AG04450 (cell line): ENCODE data around the gene LRRN4. TPM values are rescaled to one million over a fixed set of nuclear protein-coding genes. Genes with fewer than 3 reads are reported as not detected.

Experiments
- CTCF ChIA-PET: fragments of 300-600, 350-600 bp; formaldehyde crosslinking; extraction: SDS; loops from one replicate; lab custom pipeline; 2022; ENCODE audit warnings: antibody characterized with exemption, inconsistent platforms; lab: Charles Lee
- POLR2A ChIA-PET: fragments of 350-600 bp; formaldehyde crosslinking; extraction: SDS; loops from one replicate; lab custom pipeline; 2021; ENCODE audit warnings: antibody characterized with exemption, inconsistent platforms; lab: Yijun Ruan, JAX
- DNase-seq: peaks from one replicate; pipeline ENCODE4 v3.0.0-alpha.2; 2011; ENCODE audit warnings: low read depth, low spot score
- H3K27ac ChIP-seq: one replicate; pipeline ENCODE4 v1.5.1; 2012; ENCODE audit warnings: low read depth, low read length, control low read depth
- H3K27me3 ChIP-seq: one replicate; pipeline ENCODE4 v1.6.0; 2012; ENCODE audit warnings: low read length; ENCODE audit not compliant: control insufficient read depth, insufficient read depth
- H3K4me3 ChIP-seq: 2 replicates; pipeline ENCODE4 v1.5.1; 2011; ENCODE audit warnings: mild to moderate bottlenecking, low read depth, low read length, control low read depth
- H3K9me3 ChIP-seq: 2 replicates; pipeline ENCODE4 v1.5.1; 2012; ENCODE audit warnings: low read length; ENCODE audit not compliant: control insufficient read depth, insufficient read depth
- polyA plus RNA-seq: library from polyadenylated mRNA; depleted of rRNA; stranded (reverse); fragments of >200 nt; gene quantifications from 2 replicates; pipeline ENCODE4 v1.2.3, GENCODE V29; 2011
- TF ChIP-seq, protein P1 (sequence below): IDR thresholded peaks from 2 replicates; pipeline ENCODE4 v1.5.1; 2011; ENCODE audit warnings: low read depth, low read length, control low read depth, inconsistent platforms

Gene LRRN4
- polyA plus RNA-seq, 1 experiment = 0.02 TPM

- ChIA-PET POLR2A (no interaction called here), CTCF (no interaction called here)
- H3K27me3 ChIP-seq = no peaks in the 10 kb centered on the region
- H3K9me3 ChIP-seq = no peaks in the 10 kb centered on the region
- no peak overlapping the region for H3K27ac ChIP-seq
- no peak for DNase-seq
- TF ChIP-seq, protein P1, sequence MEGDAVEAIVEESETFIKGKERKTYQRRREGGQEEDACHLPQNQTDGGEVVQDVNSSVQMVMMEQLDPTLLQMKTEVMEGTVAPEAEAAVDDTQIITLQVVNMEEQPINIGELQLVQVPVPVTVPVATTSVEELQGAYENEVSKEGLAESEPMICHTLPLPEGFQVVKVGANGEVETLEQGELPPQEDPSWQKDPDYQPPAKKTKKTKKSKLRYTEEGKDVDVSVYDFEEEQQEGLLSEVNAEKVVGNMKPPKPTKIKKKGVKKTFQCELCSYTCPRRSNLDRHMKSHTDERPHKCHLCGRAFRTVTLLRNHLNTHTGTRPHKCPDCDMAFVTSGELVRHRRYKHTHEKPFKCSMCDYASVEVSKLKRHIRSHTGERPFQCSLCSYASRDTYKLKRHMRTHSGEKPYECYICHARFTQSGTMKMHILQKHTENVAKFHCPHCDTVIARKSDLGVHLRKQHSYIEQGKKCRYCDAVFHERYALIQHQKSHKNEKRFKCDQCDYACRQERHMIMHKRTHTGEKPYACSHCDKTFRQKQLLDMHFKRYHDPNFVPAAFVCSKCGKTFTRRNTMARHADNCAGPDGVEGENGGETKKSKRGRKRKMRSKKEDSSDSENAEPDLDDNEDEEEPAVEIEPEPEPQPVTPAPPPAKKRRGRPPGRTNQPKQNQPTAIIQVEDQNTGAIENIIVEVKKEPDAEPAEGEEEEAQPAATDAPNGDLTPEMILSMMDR = no peak
- H3K4me3 ChIP-seq = no peak overlapping the region
Observed at GRCh38 chr20:6095409-6095808, 41.5 kb upstream of the LRRN4 start.

DNA sequence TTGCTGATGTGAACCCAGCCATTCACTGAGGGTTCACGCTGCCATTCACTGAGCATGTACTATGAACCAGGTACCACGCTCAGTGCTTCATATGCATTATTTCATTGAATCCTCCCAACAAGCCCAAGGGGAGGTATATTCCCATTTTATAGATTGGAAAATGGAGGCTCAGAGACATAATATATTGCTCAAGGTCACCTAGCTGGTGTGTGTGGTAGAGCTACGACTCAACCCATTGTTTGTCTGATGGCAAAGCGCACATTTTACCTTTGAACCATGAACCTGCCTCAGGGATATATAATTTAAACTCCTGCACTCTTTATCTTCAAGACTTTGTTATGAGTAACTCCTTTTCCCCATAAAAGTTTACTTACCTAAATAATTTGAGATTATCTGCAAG lies 40.7 kb upstream of the LRRN4 start:
- TF ChIP-seq, protein P1 = no peak
- ChIA-PET POLR2A (no interaction called here), CTCF (no interaction called here)
- Histone ChIP-seq H3K9me3 (no peaks in the 10 kb centered on the region), H3K27ac (no peak overlapping the region), H3K27me3 (no peaks in the 10 kb centered on the region), H3K4me3 (no peak overlapping the region)
- no peak for DNase-seq

GRCh38 chr20:6094063-6094462 lies 40.2 kb upstream of the LRRN4 start:
- ChIA-PET POLR2A (no interaction called here), CTCF (no interaction called here)
- Histone ChIP-seq H3K9me3 (no peaks in the 10 kb centered on the region), H3K27ac (no peak overlapping the region), H3K27me3 (no peaks in the 10 kb centered on the region), H3K4me3 (no peak overlapping the region)
- TF ChIP-seq, protein P1 = no peak
- no peak for DNase-seq

DNA sequence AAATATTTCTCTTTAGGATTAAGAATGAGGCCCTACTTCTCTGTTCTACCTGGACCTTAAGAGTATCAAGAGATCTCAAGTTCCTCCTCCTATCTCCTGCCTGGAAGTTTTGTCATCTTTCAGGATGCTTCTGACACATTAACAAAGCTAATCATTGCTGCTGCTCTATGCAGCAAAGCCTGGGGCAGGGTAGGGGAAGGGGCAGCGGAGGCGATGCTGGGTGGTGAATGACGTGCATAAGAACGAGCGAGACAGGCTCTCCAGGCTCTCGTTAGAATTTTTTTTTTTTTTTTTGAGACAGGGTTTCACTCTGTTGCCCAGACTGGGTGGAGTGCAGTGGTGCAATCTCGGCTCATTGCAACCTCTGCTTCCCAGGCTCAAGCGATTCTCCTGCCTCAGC lies 37.8 kb upstream of the LRRN4 start:
- DNase-seq = no peak
- ChIA-PET POLR2A (interaction anchor here (0.7 kb wide), 1 partner anchor 164 kb away, joined by 3 read pairs; no protein-coding TSS in a partner anchor), CTCF (no interaction called here)
- no peak overlapping the region for H3K4me3 ChIP-seq
- TF ChIP-seq, protein P1 = no peak
- H3K27me3 ChIP-seq = no peaks in the 10 kb centered on the region
- H3K27ac ChIP-seq = no peak overlapping the region
- no peaks in the 10 kb centered on the region for H3K9me3 ChIP-seq

GRCh38 chr20:6086868-6087267 lies 33.0 kb upstream of the LRRN4 start:
- Histone ChIP-seq H3K4me3 (no peak overlapping the region), H3K27me3 (no peaks in the 10 kb centered on the region), H3K9me3 (no peaks in the 10 kb centered on the region), H3K27ac (no peak overlapping the region)
- DNase-seq = no peak
- ChIA-PET POLR2A (no interaction called here), CTCF (no interaction called here)
- TF ChIP-seq, protein P1 = no peak
